HepG2 (cell line): Measurements from ENCODE around the gene EIF4H. TPM values are rescaled to one million over a fixed set of nuclear protein-coding genes. Genes with fewer than 3 reads are reported as not detected.

ENCODE experiments used
- AHR ChIP-seq: IDR thresholded peaks from 2 replicates; pipeline ENCODE4 v1.6.1; 2018; ENCODE audit warnings: missing genetic modification reagents, missing compliant biosample characterization
- CEBPB ChIP-seq: IDR thresholded peaks from 2 replicates; pipeline ENCODE4 v1.6.1; 2011; ENCODE audit warnings: low read depth, low read length, improper control_type of control experiment, borderline replicate concordance
- CHD4 ChIP-seq: fragments of 200-600 bp; sonication (generic); IDR thresholded peaks from 2 replicates; pipeline ENCODE4 v1.7.0; 2017; ENCODE audit warnings: mild to moderate bottlenecking, low read length, borderline replicate concordance
- ELF1 ChIP-seq: sonication (generic); formaldehyde crosslinking; IDR thresholded peaks from 2 replicates; pipeline ENCODE4 v1.4.0; 2020; ENCODE audit warnings: missing genetic modification reagents
- ESRRA ChIP-seq: sonication (generic); formaldehyde crosslinking; IDR thresholded peaks from 2 replicates; pipeline ENCODE4 v1.5.1; 2020; ENCODE audit warnings: mild to moderate bottlenecking, low read depth, missing genetic modification reagents
- ETV6 ChIP-seq: sonication (generic); formaldehyde crosslinking; conservative IDR thresholded peaks from 2 replicates; pipeline ENCODE4 v1.4.0; 2020; ENCODE audit warnings: missing genetic modification reagents
- HNF4A ChIP-seq: sonication (generic); formaldehyde crosslinking; IDR thresholded peaks from 2 replicates; pipeline ENCODE4 v1.4.0; 2020; ENCODE audit warnings: missing genetic modification reagents
- ISL2 ChIP-seq: sonication (generic); formaldehyde crosslinking; IDR thresholded peaks from 2 replicates; pipeline ENCODE4 v1.5.0; 2020; ENCODE audit warnings: missing genetic modification reagents
- LBX2 ChIP-seq: sonication (generic); formaldehyde crosslinking; IDR thresholded peaks from 2 replicates; pipeline ENCODE4 v1.5.0; 2020; ENCODE audit warnings: missing genetic modification reagents, mild to moderate bottlenecking, borderline replicate concordance
- MATR3 ChIP-seq: sonication (generic); formaldehyde crosslinking; IDR thresholded peaks from 2 replicates; pipeline ENCODE4 v1.4.0; 2020; ENCODE audit warnings: missing genetic modification reagents
- MXD3 ChIP-seq: IDR thresholded peaks from 2 replicates; pipeline ENCODE4 v1.6.1; 2016; ENCODE audit warnings: mild to moderate bottlenecking, missing biosample characterization, missing genetic modification reagents
- MYC ChIP-seq: sonication (generic); formaldehyde crosslinking; IDR thresholded peaks from 2 replicates; pipeline ENCODE4 v1.9.0; 2021; ENCODE audit warnings: missing genetic modification reagents, borderline replicate concordance
- RBM39 ChIP-seq: fragments of 200-400 bp; formaldehyde crosslinking; IDR thresholded peaks from one replicate; pipeline ENCODE4 v1.6.1; 2018; ENCODE audit warnings: antibody characterized with exemption, mild to moderate bottlenecking, low read depth, low read length; ENCODE audit not compliant: poor library complexity, severe bottlenecking
- REL ChIP-seq: sonication (generic); formaldehyde crosslinking; conservative IDR thresholded peaks from 2 replicates; pipeline ENCODE4 v1.8.0; 2022; ENCODE audit warnings: mild to moderate bottlenecking, missing genetic modification reagents, moderate library complexity
- RNF2 ChIP-seq: fragments of 450-650 bp; conservative IDR thresholded peaks from 2 replicates; pipeline ENCODE4 v1.6.1; 2016; ENCODE audit warnings: low read depth
- RXRB ChIP-seq: IDR thresholded peaks from 2 replicates; pipeline ENCODE4 v1.6.1; 2016; ENCODE audit warnings: borderline replicate concordance, missing genetic modification reagents, missing compliant biosample characterization
- SKI ChIP-seq: fragments of 450-650 bp; IDR thresholded peaks from one replicate; pipeline ENCODE4 v1.6.1; 2018; ENCODE audit warnings: mild to moderate bottlenecking; ENCODE audit not compliant: partially characterized antibody
- SMAD1 ChIP-seq: sonication (generic); formaldehyde crosslinking; IDR thresholded peaks from 2 replicates; pipeline ENCODE4 v1.4.0; 2020; ENCODE audit warnings: missing genetic modification reagents, low read depth, mild to moderate bottlenecking, borderline replicate concordance
- TAF1 ChIP-seq: sonication (generic); formaldehyde crosslinking; IDR thresholded peaks from 2 replicates; pipeline ENCODE4 v1.4.0; 2020; ENCODE audit warnings: missing genetic modification reagents
- ZC3H4 ChIP-seq: sonication (generic); formaldehyde crosslinking; IDR thresholded peaks from 2 replicates; pipeline ENCODE4 v1.4.0; 2020; ENCODE audit warnings: missing genetic modification reagents, borderline replicate concordance
- ZKSCAN8 ChIP-seq: IDR thresholded peaks from 2 replicates; pipeline ENCODE4 v1.6.1; 2016; ENCODE audit warnings: borderline replicate concordance, missing genetic modification reagents, missing compliant biosample characterization
- ZNF224 ChIP-seq: sonication (generic); formaldehyde crosslinking; IDR thresholded peaks from 2 replicates; pipeline ENCODE4 v1.5.0; 2020; ENCODE audit warnings: mild to moderate bottlenecking, missing genetic modification reagents
- ZNF33A ChIP-seq: sonication (generic); formaldehyde crosslinking; IDR thresholded peaks from 2 replicates; pipeline ENCODE4 v1.5.1; 2020; ENCODE audit warnings: missing genetic modification reagents, mild to moderate bottlenecking, moderate library complexity, borderline replicate concordance
- ZNF547 ChIP-seq: sonication (generic); formaldehyde crosslinking; IDR thresholded peaks from 2 replicates; pipeline ENCODE4 v1.5.1; 2020; ENCODE audit warnings: mild to moderate bottlenecking, missing genetic modification reagents
- ZNF879 ChIP-seq: sonication (generic); formaldehyde crosslinking; IDR thresholded peaks from 2 replicates; pipeline ENCODE4 v1.8.1; 2023; ENCODE audit warnings: missing genetic modification reagents
- polyA plus RNA-seq, 8 experiments: library from polyadenylated mRNA; depleted of rRNA in 3 of 8; stranded (reverse) in 7 of 8; unstranded in 1 of 8; fragments of >200 nt; fragmentation: Illumina TruSeq in 4 of 8; extraction: Trizol in 4 of 8; gene quantifications; 2 replicates each; pipeline versions ENCODE4 v1.2.1 to v1.2.3, GENCODE V29; 2011 to 2016; ENCODE audit warnings: low read depth in 4 of 8, missing spikeins in 1 of 8, mixed read lengths in 1 of 8; ENCODE audit not compliant: insufficient read depth in 1 of 8
- total RNA-seq, 5 experiments: library from RNA; depleted of rRNA; stranded (reverse); fragments of >200 nt; fragmentation: Illumina TruSeq; extraction: Trizol; gene quantifications; 2 replicates each; pipeline ENCODE4 v1.2.3, GENCODE V29; 2016; ENCODE audit warnings: low read depth in 1 of 5
- TF ChIP-seq, protein P1 (sequence below): sonication (generic); formaldehyde crosslinking; IDR thresholded peaks from 2 replicates; pipeline ENCODE4 v1.5.0; 2020; ENCODE audit warnings: missing genetic modification reagents
- TF ChIP-seq, protein P2 (sequence below): sonication (generic); formaldehyde crosslinking; IDR thresholded peaks from 2 replicates; pipeline ENCODE4 v1.4.0; 2020; ENCODE audit warnings: missing genetic modification reagents

Gene EIF4H
- total and polyA plus RNA-seq, 2 of the 13 experiments (the other 11 are each of a cell fraction or from before 2014, with no cell fraction given): 232 to 321 TPM

DNA sequence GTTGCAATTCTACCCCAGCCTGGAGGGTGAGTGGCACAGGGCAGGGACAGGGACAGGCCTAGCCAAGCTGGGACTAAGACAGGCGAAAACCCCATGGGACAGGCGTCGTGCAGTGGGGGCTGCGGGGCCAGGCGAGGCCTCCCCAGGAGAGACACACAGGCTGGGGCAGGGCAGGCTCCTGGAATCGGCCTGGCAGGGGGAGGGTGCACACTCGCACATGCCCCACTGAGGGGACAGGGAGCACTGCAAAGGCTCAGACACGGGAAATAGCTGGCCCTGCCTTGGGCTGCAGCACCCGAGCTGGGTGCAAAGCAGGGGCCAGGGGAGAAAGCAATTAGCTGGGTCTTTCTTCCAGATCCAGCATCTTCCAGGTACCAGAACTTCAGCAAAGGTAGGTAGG lies 46.1 kb downstream of the EIF4H start (continued):
- no peak for TF ChIP-seq ZC3H4 (CRISPR knock-in tag)
- TF ChIP-seq ZNF879 (CRISPR knock-in tag): no peak
- TF ChIP-seq MATR3 (CRISPR knock-in tag): no peak
- no peak for TF ChIP-seq RXRB (CRISPR knock-in tag)
- no peak for TF ChIP-seq ZKSCAN8 (CRISPR knock-in tag)
- no peak for TF ChIP-seq SKI
- no peak for TF ChIP-seq LBX2 (CRISPR knock-in tag)
- peak; percentile 23; the same call in 1 of the 2 replicates for TF ChIP-seq AHR
- no peak for TF ChIP-seq MYC (CRISPR knock-in tag)
- no peak for TF ChIP-seq RNF2
- no peak for TF ChIP-seq CEBPB
- no peak for TF ChIP-seq ZNF33A (CRISPR knock-in tag)
- no peak for TF ChIP-seq HNF4A
- TF ChIP-seq, protein P1, sequence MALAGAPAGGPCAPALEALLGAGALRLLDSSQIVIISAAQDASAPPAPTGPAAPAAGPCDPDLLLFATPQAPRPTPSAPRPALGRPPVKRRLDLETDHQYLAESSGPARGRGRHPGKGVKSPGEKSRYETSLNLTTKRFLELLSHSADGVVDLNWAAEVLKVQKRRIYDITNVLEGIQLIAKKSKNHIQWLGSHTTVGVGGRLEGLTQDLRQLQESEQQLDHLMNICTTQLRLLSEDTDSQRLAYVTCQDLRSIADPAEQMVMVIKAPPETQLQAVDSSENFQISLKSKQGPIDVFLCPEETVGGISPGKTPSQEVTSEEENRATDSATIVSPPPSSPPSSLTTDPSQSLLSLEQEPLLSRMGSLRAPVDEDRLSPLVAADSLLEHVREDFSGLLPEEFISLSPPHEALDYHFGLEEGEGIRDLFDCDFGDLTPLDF (CRISPR knock-in tag): no peak
- TF ChIP-seq, protein P2, sequence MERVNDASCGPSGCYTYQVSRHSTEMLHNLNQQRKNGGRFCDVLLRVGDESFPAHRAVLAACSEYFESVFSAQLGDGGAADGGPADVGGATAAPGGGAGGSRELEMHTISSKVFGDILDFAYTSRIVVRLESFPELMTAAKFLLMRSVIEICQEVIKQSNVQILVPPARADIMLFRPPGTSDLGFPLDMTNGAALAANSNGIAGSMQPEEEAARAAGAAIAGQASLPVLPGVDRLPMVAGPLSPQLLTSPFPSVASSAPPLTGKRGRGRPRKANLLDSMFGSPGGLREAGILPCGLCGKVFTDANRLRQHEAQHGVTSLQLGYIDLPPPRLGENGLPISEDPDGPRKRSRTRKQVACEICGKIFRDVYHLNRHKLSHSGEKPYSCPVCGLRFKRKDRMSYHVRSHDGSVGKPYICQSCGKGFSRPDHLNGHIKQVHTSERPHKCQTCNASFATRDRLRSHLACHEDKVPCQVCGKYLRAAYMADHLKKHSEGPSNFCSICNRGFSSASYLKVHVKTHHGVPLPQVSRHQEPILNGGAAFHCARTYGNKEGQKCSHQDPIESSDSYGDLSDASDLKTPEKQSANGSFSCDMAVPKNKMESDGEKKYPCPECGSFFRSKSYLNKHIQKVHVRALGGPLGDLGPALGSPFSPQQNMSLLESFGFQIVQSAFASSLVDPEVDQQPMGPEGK (CRISPR knock-in tag): peak; percentile 89
- no peak for TF ChIP-seq SMAD1
- TF ChIP-seq REL (CRISPR knock-in tag): 0 out of 2 replicates have a peak, but pooled peaks have one; percentile 5
- TF ChIP-seq RBM39: peak; percentile 12
- TF ChIP-seq ZNF224 (CRISPR knock-in tag): 0 out of 2 replicates have a peak, but pooled peaks have one; percentile 39
- no peak for TF ChIP-seq ESRRA (CRISPR knock-in tag)
- TF ChIP-seq ELF1 (CRISPR knock-in tag): no peak
- no peak for TF ChIP-seq ISL2 (CRISPR knock-in tag)
- no peak for TF ChIP-seq MXD3
- TF ChIP-seq TAF1 (CRISPR knock-in tag): no peak
- TF ChIP-seq ZNF547 (CRISPR knock-in tag): no peak
- TF ChIP-seq CHD4: no peak
- TF ChIP-seq ETV6 (CRISPR knock-in tag): no peak
